Heart right ventricle (tissue), 16 donors: ENCODE results near the gene VGLL4. TPM values are rescaled to one million over a fixed set of nuclear protein-coding genes. Genes with fewer than 3 reads are reported as not detected.

Source experiments
- ATAC-seq, 8 donors: fragments of 200-7000 bp; cut with Tn5 transposase; one replicate each; pipeline ENCODE4 v1.9.1; 2020; ENCODE audit warnings: mild to moderate bottlenecking in 8 of 8, moderate library complexity in 8 of 8, moderate number of reproducible peaks in 1 of 8
- DNase-seq, 2 donors: peaks; one replicate each; pipeline ENCODE4 v3.0.0-alpha.2; 2020
- H3K27ac ChIP-seq, 10 donors: fragments of 200-600 bp; sonication (generic) in 2 of 10; one replicate each; pipeline versions ENCODE4 v1.5.0 to v1.8.0; 2020 to 2022; ENCODE audit warnings: mild to moderate bottlenecking in 3 of 10
- H3K27me3 ChIP-seq, 7 donors: fragments of 200-600 bp; one replicate each; pipeline ENCODE4 v1.8.0; 2021 to 2022; ENCODE audit warnings: mild to moderate bottlenecking in 2 of 7
- H3K36me3 ChIP-seq, 9 donors: fragments of 200-600 bp; sonication (generic) in 1 of 9; one replicate each; pipeline versions ENCODE4 v1.5.0 to v1.8.0; 2020 to 2022; ENCODE audit warnings: mild to moderate bottlenecking in 2 of 9
- H3K4me1 ChIP-seq, 9 donors: fragments of 200-600 bp; sonication (generic) in 1 of 9; one replicate each; pipeline versions ENCODE4 v1.5.0 to v1.8.0; 2020 to 2022; ENCODE audit warnings: mild to moderate bottlenecking in 4 of 9
- H3K4me3 ChIP-seq, 10 donors: fragments of 200-600 bp; sonication (generic) in 2 of 10; one replicate each; pipeline versions ENCODE4 v1.5.0 to v1.8.0; 2020 to 2022; ENCODE audit warnings: mild to moderate bottlenecking in 7 of 10, moderate library complexity in 2 of 10
- H3K9me3 ChIP-seq, 11 donors: fragments of 200-600 bp in 10 of 11; sonication (generic) in 2 of 11; one replicate each; pipeline versions ENCODE4 v1.5.0 to v1.8.0; 2013 to 2022; ENCODE audit warnings: mild to moderate bottlenecking in 2 of 11, control low read depth in 1 of 11, moderate library complexity in 1 of 11
- WGBS, 2 donors: extraction: QIAGEN DNeasy Blood & Tissue Kit; methylation state at CpG; one replicate each; pipeline ENCODE4 v1.1.7; 2013; ENCODE audit warnings: inconsistent platforms in 1 of 2; 5-methylcytosine and 5-hydroxymethylcytosine counted together
- intact Hi-C, 10 donors: fragments of 100-400 bp; cut with DNase I; formaldehyde crosslinking; loops; one replicate each; pipeline versions ENCODE4 v1.11.1 to v1.14.2; 2022
- polyA plus RNA-seq, 2 donors: library from polyadenylated mRNA; stranded (reverse); fragments of 200-250 nt; gene quantifications; one replicate each; pipeline ENCODE4 v1.2.3, GENCODE V29; 2013
- total RNA-seq, 10 donors: library from RNA; stranded (reverse); fragmentation: NEBNext Ultra II Directional in 3 of 10; extraction: Animal tissue kit (Norgen Biotek cat#: 25700) in 3 of 10; gene quantifications; one replicate each; pipeline versions ENCODE4 v1.2.1 to v1.2.4, GENCODE V29; 2021 to 2023
- TF ChIP-seq, protein P1 (sequence below), 9 donors: fragments of 200-600 bp; sonication (generic) in 2 of 9; IDR thresholded peaks; one replicate each; pipeline versions ENCODE4 v1.5.0 to v1.8.0; 2021 to 2022; ENCODE audit warnings: antibody characterized with exemption in 9 of 9, mild to moderate bottlenecking in 5 of 9, moderate library complexity in 1 of 9
- donor health status: Arrhythmogenic right ventricular cardiomyopathy.
- donor health status: ischemic (EF 13 %, LVEDD 7.1; RV severe dilation, severe dysfunction).
- donor health status: healthy with polysubstance abuse.
- donor health status: DM: no; HTN: yes; CAD: no.
- donor health status: DM: no; HTN: no; CAD: no.
- donor health status: ischemic (EF 25% LVEDD 6.9; RV normal size, moderate dysfunction).
- donor health status: ischemic (EF 25% LVEDD 5.7; RV mildly dilated, moderate dysfunction).
- donor health status: healthy.
- donor health status: DM: yes; HTN: yes; CAD: no.
- donor health status: Ischemic cardiomyopathy.
- donor health status: ischemic (EF 35%, LVEDD 5.7; RV mildly dilated, moderate dysfunction).
- donor health status: nonischemic (EF 11% LVEDD 7.7; RV severe dilation, severe dysfunction).
- donor health status: DM: yes; HTN: yes; CAD: no.
- donor health status: PGD.
- donor health status: ischemic (EF 29% LVEDD 5.4; RV normal size, mild dysfunction).
- donor health status: nonischemic (EF 23%, LVEDD 6.1; RV moderate dilation, normal function).

VGLL4 gene
- total and polyA plus RNA-seq, 12 donors: 14.5 to 46.1 (median 29.6) TPM

DNA sequence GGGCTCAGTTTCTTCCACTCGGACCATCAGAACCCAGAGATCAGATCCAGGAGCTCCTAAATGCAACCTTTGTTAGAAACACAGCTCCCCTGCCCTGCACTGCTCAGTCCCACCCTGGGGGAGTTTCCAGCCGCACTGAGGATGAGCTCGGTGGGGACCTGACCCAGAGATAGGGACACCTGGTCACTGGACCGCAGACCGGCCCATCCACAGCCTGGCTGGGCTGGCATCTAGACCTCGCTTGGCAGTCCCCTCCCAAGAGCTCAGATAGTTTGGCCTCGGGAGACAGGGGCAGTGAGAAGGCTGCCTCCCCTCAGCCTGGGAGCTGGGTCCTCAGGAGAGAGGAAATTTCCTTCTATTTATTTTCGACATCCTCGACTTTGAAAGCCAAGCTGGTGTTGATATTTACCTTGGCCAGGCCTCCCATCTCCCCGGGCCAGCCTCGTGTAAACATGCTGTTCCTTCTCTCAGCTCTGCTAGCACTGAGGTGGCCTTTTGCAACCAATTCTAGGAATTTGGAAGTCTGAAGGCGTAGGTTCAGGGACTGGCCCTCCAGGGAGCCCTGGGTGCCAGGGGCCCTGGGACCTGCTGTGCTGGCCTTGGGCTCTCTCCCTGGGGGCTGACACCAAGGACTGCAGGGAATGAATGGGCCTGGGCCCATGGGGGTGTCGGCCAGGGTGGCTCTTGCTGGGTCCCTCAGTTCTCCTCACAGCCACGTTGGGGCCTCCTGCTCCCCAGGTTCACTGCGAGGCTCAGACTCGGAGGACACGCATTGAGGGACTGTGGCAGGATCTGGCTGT is 90.1 kb downstream of the VGLL4 start:
- 61 to 64% methylated on average over 17 of the region's 17 CpGs for WGBS, 2 donors
- peaks cover 25 to 91% (median 58%) of the 10 kb centered on the region in 9 donors for H3K4me1 ChIP-seq
- no peaks in the 10 kb centered on the region for H3K27me3 ChIP-seq
- TF ChIP-seq, protein P1, sequence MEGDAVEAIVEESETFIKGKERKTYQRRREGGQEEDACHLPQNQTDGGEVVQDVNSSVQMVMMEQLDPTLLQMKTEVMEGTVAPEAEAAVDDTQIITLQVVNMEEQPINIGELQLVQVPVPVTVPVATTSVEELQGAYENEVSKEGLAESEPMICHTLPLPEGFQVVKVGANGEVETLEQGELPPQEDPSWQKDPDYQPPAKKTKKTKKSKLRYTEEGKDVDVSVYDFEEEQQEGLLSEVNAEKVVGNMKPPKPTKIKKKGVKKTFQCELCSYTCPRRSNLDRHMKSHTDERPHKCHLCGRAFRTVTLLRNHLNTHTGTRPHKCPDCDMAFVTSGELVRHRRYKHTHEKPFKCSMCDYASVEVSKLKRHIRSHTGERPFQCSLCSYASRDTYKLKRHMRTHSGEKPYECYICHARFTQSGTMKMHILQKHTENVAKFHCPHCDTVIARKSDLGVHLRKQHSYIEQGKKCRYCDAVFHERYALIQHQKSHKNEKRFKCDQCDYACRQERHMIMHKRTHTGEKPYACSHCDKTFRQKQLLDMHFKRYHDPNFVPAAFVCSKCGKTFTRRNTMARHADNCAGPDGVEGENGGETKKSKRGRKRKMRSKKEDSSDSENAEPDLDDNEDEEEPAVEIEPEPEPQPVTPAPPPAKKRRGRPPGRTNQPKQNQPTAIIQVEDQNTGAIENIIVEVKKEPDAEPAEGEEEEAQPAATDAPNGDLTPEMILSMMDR (IDR thresholded peaks at IDR 0.05): no peak
- peak overlapping the region in 8 of 10 donors; percentile 7 to 82 (median 67) for H3K27ac ChIP-seq
- H3K9me3 ChIP-seq: no peaks in the 10 kb centered on the region
- intact Hi-C loops: loop anchor here in 2 of 10 donors (5.0 to 10.0 kb wide), 2 partner anchors 89 to 169 kb away; partner anchors contain the start of gene VGLL4 (in 1 of the 2)
- H3K4me3 ChIP-seq: no peak overlapping the region
- ATAC-seq (peak in 6 of 8 donors; percentile 15 to 50 (median 28)), DNase-seq (peak in 1 of 2 donors; percentile 51)
- H3K36me3 ChIP-seq: peaks cover 0 to 51% (median 5%) of the 10 kb centered on the region in 9 donors

DNA sequence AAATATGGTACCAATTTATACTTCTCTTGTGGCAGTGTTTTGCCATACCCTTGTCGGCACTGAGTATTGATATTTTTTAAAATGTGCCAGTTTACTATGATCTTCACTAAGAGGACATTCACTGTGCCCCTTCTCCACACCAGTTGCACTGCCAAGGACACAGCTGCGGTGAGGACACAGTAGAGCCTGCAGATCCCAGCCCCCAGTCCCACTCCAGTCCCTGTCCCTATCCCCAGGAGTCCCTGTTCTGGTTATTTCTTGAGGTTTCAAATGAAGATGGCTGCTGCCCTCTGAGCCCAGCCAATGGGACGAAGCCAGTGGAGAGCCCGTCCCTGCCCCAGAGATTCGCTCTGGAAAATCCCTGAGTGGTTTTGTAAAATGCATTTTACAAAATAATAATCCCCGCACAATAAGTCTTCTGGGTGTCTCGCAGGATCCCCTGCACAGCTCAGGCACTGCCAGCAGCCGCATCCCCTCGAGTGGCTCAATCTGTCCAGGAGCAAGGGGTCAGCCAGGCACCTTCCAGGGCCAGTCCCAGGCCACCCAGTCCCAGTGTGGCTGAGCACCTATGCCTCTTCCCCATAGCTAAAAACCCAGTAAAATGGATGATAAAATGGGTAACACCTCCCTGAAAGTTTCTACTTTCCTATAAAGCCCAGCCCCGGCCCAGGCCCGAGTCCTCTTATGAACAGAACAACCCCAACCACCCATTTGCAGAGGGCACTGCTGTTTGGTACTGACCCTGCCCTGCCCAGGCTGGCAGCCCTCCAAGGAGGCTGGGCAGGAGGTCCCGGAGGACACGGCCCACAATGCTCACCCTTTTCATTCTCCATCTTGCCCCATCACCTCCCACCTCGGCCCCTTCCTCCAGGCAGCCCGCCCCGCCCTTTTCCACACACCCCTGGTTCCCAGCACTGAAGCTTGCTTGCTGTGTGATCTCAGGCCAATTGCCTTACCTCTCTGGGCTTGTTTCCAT is 91.1 kb downstream of the VGLL4 start:
- WGBS, 2 donors: 92 to 94% methylated on average over 16 of the region's 16 CpGs
- Histone ChIP-seq H3K27ac (peak overlapping the region in 3 of 10 donors; percentile 40 to 66 (median 53)), H3K4me1 (peaks cover 23 to 90% (median 54%) of the 10 kb centered on the region in 9 donors), H3K9me3 (no peaks in the 10 kb centered on the region), H3K4me3 (no peak overlapping the region), H3K36me3 (peaks cover 0 to 40% (median 5%) of the 10 kb centered on the region in 9 donors), H3K27me3 (no peaks in the 10 kb centered on the region)
- intact Hi-C loops: loop anchor here in 2 of 10 donors (5.0 to 10.0 kb wide), 2 partner anchors 90 to 168 kb away; partner anchors contain the start of gene VGLL4 (in 1 of the 2)
- TF ChIP-seq, protein P1 (IDR thresholded peaks at IDR 0.05): no peak
- no peak for ATAC-seq
- no peak for DNase-seq

DNA sequence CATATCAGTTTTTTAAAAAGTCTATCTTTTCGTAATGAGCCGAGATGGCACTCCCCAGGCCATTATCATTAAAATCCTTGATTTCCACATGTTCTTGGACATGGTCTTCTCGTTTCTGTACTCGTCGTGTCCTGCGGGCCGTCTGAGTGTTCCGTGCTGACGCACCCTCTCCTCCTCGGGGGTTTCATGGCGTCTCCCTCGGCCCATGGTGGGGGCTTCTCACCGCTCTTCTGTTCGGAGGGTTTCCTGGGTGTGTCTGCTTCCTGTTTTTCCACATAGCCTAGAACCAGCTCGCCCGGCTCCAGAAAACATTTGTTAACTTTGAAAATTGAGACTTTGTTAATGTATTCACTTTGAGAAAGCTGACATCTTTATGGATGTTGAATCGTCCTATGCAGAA is 92.7 kb downstream of the VGLL4 start:
- intact Hi-C loops: loop anchor here in 2 of 10 donors (5.0 to 10.0 kb wide), 2 partner anchors 91 to 166 kb away; partner anchors contain the start of gene VGLL4 (in 1 of the 2)
- peak overlapping the region in 6 of 10 donors; percentile 1 to 66 (median 54) for H3K27ac ChIP-seq

More for the DNA sequence above, 92.7 kb downstream of the VGLL4 start:
- no peaks in the 10 kb centered on the region for H3K9me3 ChIP-seq
- ATAC-seq (peak in 3 of 8 donors; percentile 19 to 44 (median 30)), DNase-seq (no peak)
- no peaks in the 10 kb centered on the region for H3K27me3 ChIP-seq
- no peak overlapping the region for H3K4me3 ChIP-seq
- WGBS, 2 donors: 65 to 74% methylated on average over 17 of the region's 17 CpGs
- peaks cover 0 to 25% (median 5%) of the 10 kb centered on the region in 9 donors for H3K36me3 ChIP-seq
- peaks cover 10 to 75% (median 38%) of the 10 kb centered on the region in 9 donors for H3K4me1 ChIP-seq
- TF ChIP-seq, protein P1 (IDR thresholded peaks at IDR 0.05): no peak
